H1 (cell line): ENCODE data around the gene RHBDD1. TPM values are rescaled to one million over a fixed set of nuclear protein-coding genes. Genes with fewer than 3 reads are reported as not detected.
A peak's percentile ranks its signal among the peaks of the same experiment; 100 is the strongest.

Experiments
- CTCF ChIA-PET: fragments of 300-600 bp; sonication (Branson Sonifier 250); formaldehyde crosslinking; loops from one replicate; lab custom pipeline; 2021; ENCODE audit not compliant: partially characterized antibody; lab: Charles Lee
- POLR2A ChIA-PET: fragments of 300-600 bp; sonication (Branson Sonifier 250); formaldehyde crosslinking; loops from one replicate; lab custom pipeline; 2021; ENCODE audit warnings: inconsistent platforms; ENCODE audit not compliant: partially characterized antibody; lab: Charles Lee
- DNase-seq, 2 experiments: peaks; one replicate each; pipeline versions ENCODE4 v3.0.0 to v3.0.0-alpha.2; 2010 to 2022; ENCODE audit warnings: low spot score in 2 of 2, low read depth in 1 of 2, mixed read lengths in 1 of 2
- FAIRE-seq: peaks from 2 replicates; lab custom pipeline; 2011; peaks lifted over from hg19 to GRCh38; lab: Jason Lieb, UNC
- H2AFZ ChIP-seq: 2 replicates; pipeline ENCODE4 v1.8.1; 2012; ENCODE audit warnings: low read length, inconsistent platforms
- H2AK5ac ChIP-seq: 2 replicates; pipeline ENCODE4 v1.6.1; 2013; ENCODE audit warnings: low read depth, low read length
- H2BK120ac ChIP-seq: replicated peaks from 2 replicates; pipeline ENCODE3; 2013; ENCODE audit warnings: low read depth, low read length, inconsistent platforms
- H2BK12ac ChIP-seq: 2 replicates; pipeline ENCODE4 v1.6.1; 2013; ENCODE audit warnings: low read depth, low read length
- H2BK15ac ChIP-seq: 2 replicates; pipeline ENCODE4 v1.6.1; 2013; ENCODE audit warnings: low read length
- H2BK20ac ChIP-seq: 2 replicates; pipeline ENCODE4 v1.6.1; 2013; ENCODE audit warnings: low read length
- H2BK5ac ChIP-seq: 2 replicates; pipeline ENCODE4 v1.6.1; 2013; ENCODE audit warnings: low read depth, low read length
- H3K14ac ChIP-seq: 2 replicates; pipeline ENCODE4 v1.6.1; 2013; ENCODE audit warnings: inconsistent platforms; ENCODE audit not compliant: insufficient read length
- H3K18ac ChIP-seq: 2 replicates; pipeline ENCODE4 v1.6.1; 2013; ENCODE audit warnings: low read length; ENCODE audit errors: extremely low read depth
- H3K23ac ChIP-seq: 2 replicates; pipeline ENCODE4 v1.6.1; 2013; ENCODE audit warnings: inconsistent platforms; ENCODE audit not compliant: insufficient read length
- H3K23me2 ChIP-seq: 2 replicates; pipeline ENCODE4 v1.6.1; 2013; ENCODE audit warnings: low read depth, low read length
- H3K27ac ChIP-seq: 2 replicates; pipeline ENCODE4 v1.6.1; 2011; ENCODE audit warnings: low read depth, low read length, inconsistent platforms
- H3K27me3 ChIP-seq, 4 experiments: replicated peaks in 1 of 4; 1 replicate in 1 of 4; 2 replicates in 3 of 4; pipeline versions ENCODE4 v1.6.1 to v1.8.1; 2011 to 2013; ENCODE audit warnings: low read length in 3 of 4, mild to moderate bottlenecking in 3 of 4, inconsistent platforms in 2 of 4, mixed read lengths in 2 of 4, moderate library complexity in 1 of 4; ENCODE audit not compliant: control insufficient read depth in 3 of 4, insufficient read depth in 3 of 4; ENCODE audit errors: extremely low read depth in 1 of 4
- H3K36me3 ChIP-seq, 4 experiments: 2 replicates each; pipeline versions ENCODE4 v1.6.1 to v1.8.1; 2011 to 2013; ENCODE audit warnings: mild to moderate bottlenecking in 4 of 4, low read length in 3 of 4, moderate library complexity in 2 of 4, control low read depth in 1 of 4, inconsistent platforms in 1 of 4; ENCODE audit not compliant: insufficient read depth in 4 of 4, control insufficient read depth in 2 of 4
- H3K4ac ChIP-seq: replicated peaks from 2 replicates; pipeline ENCODE3; 2013; ENCODE audit warnings: low read length, low read depth, mixed read lengths, inconsistent platforms; ENCODE audit not compliant: insufficient read length
- H3K4me1 ChIP-seq, 4 experiments: replicated peaks in 1 of 4; 1 replicate in 1 of 4; 2 replicates in 3 of 4; pipeline versions ENCODE4 v1.6.1 to v1.8.1; 2011 to 2013; ENCODE audit warnings: low read length in 3 of 4, inconsistent platforms in 2 of 4, mixed read lengths in 1 of 4; ENCODE audit not compliant: insufficient read depth in 4 of 4, control insufficient read depth in 3 of 4
- H3K4me2 ChIP-seq, 2 experiments: 2 replicates each; pipeline versions ENCODE4 v1.6.1 to v1.8.1; 2011 to 2013; ENCODE audit warnings: low read depth in 2 of 2, low read length in 2 of 2, control low read depth in 1 of 2, inconsistent platforms in 1 of 2, mild to moderate bottlenecking in 1 of 2; ENCODE audit not compliant: insufficient read depth in 1 of 2
- H3K4me3 ChIP-seq, 4 experiments: fragments of 200-600, 300-600 bp in 1 of 4; sonication (generic), shearing (Covaris generic), sonication (Bioruptor Twin) in 1 of 4; 2 replicates each; pipeline versions ENCODE4 v1.5.1 to v1.8.1; 2011 to 2016; ENCODE audit warnings: low read length in 4 of 4, low read depth in 3 of 4, control low read depth in 2 of 4, inconsistent platforms in 2 of 4, mild to moderate bottlenecking in 2 of 4, mixed read lengths in 1 of 4, moderate library complexity in 1 of 4; ENCODE audit not compliant: insufficient read depth in 2 of 4; ENCODE audit errors: extremely low read depth in 1 of 4
- H3K56ac ChIP-seq: replicated peaks from 2 replicates; pipeline ENCODE3; 2013; ENCODE audit warnings: low read depth, mild to moderate bottlenecking, mixed read lengths, low read length, inconsistent platforms; ENCODE audit not compliant: insufficient read length
- H3K79me1 ChIP-seq: 2 replicates; pipeline ENCODE4 v1.6.1; 2013; ENCODE audit warnings: low read depth, low read length, control low read depth
- H3K79me2 ChIP-seq, 2 experiments: 2 replicates each; pipeline versions ENCODE4 v1.6.1 to v1.8.1; 2012 to 2013; ENCODE audit warnings: low read length in 2 of 2, mild to moderate bottlenecking in 2 of 2, inconsistent platforms in 1 of 2; ENCODE audit not compliant: insufficient read depth in 2 of 2, control insufficient read depth in 1 of 2
- H3K9ac ChIP-seq, 4 experiments: replicated peaks in 1 of 4; 1 replicate in 1 of 4; 2 replicates in 3 of 4; pipeline versions ENCODE4 v1.6.1 to v1.8.1; 2011 to 2013; ENCODE audit warnings: low read depth in 3 of 4, low read length in 3 of 4, control low read depth in 2 of 4, mild to moderate bottlenecking in 2 of 4, moderate library complexity in 2 of 4, inconsistent platforms in 1 of 4; ENCODE audit errors: extremely low read depth in 1 of 4
- H3K9me3 ChIP-seq, 2 experiments: 2 replicates each; pipeline versions ENCODE4 v1.6.1 to v1.8.1; 2012 to 2013; ENCODE audit warnings: mild to moderate bottlenecking in 2 of 2, moderate library complexity in 2 of 2, control low read depth in 1 of 2, inconsistent platforms in 1 of 2, low read depth in 1 of 2, low read length in 1 of 2, mixed read lengths in 1 of 2; ENCODE audit not compliant: insufficient read depth in 2 of 2
- H4K20me1 ChIP-seq, 2 experiments: replicated peaks in 1 of 2; 2 replicates each; pipeline versions ENCODE3 to v1.8.1; 2011 to 2013; ENCODE audit warnings: inconsistent platforms in 2 of 2, low read length in 2 of 2, mild to moderate bottlenecking in 1 of 2; ENCODE audit not compliant: insufficient read depth in 2 of 2, control insufficient read depth in 1 of 2
- H4K5ac ChIP-seq: 2 replicates; pipeline ENCODE4 v1.6.1; 2013; ENCODE audit warnings: low read length, low read depth, mixed read lengths, inconsistent platforms; ENCODE audit not compliant: insufficient read length
- H4K8ac ChIP-seq: 2 replicates; pipeline ENCODE4 v1.8.0; 2013; ENCODE audit warnings: mild to moderate bottlenecking, moderate library complexity, low read length, inconsistent platforms; ENCODE audit not compliant: insufficient read depth; ENCODE audit errors: extremely low read depth
- H4K91ac ChIP-seq: replicated peaks from 2 replicates; pipeline ENCODE3; 2013; ENCODE audit warnings: low read length, mixed read lengths, inconsistent platforms; ENCODE audit not compliant: insufficient read length
- ASH2L ChIP-seq: fragments of 200-600, 300-600 bp; sonication (generic); IDR thresholded peaks from one replicate; pipeline ENCODE4 v1.7.1; 2017; ENCODE audit warnings: low read length
- BACH1 ChIP-seq: IDR thresholded peaks from 2 replicates; pipeline ENCODE4 v1.6.1; 2012; ENCODE audit warnings: low read length, improper control_type of control experiment
- CBX5 ChIP-seq: fragments of 300-800, 300-1000 bp; sonication (generic); IDR thresholded peaks from 2 replicates; pipeline ENCODE4 v1.7.1; 2016; ENCODE audit warnings: antibody characterized with exemption, low read length, low read depth
- E2F6 ChIP-seq: IDR thresholded peaks from 2 replicates; pipeline ENCODE4 v1.6.1; 2012; ENCODE audit warnings: inconsistent platforms
- EZH2 ChIP-seq: fragments of 200-600 bp; sonication (generic); IDR thresholded peaks from 2 replicates; pipeline ENCODE4 v1.7.1; 2012; ENCODE audit warnings: low read depth, mild to moderate bottlenecking, moderate library complexity, low read length, inconsistent platforms; ENCODE audit not compliant: severe bottlenecking
- HDAC2 ChIP-seq, 2 experiments: fragments of 300-600 bp in 1 of 2; sonication (generic) in 1 of 2; IDR thresholded peaks; 2 replicates each; pipeline ENCODE4 v1.6.1; 2011 to 2012; ENCODE audit warnings: low read depth in 2 of 2, low read length in 2 of 2, mild to moderate bottlenecking in 2 of 2, moderate library complexity in 2 of 2, borderline replicate concordance in 1 of 2, inconsistent platforms in 1 of 2
- JUND ChIP-seq: IDR thresholded peaks from 2 replicates; pipeline ENCODE4 v1.6.1; 2011; ENCODE audit warnings: mild to moderate bottlenecking, improper control_type of control experiment, low read length
- POLR2AphosphoS5 ChIP-seq: IDR thresholded peaks from 2 replicates; pipeline ENCODE4 v1.6.1; 2011; ENCODE audit warnings: low read depth, low read length
- RFX5 ChIP-seq: IDR thresholded peaks from 2 replicates; pipeline ENCODE4 v1.6.1; 2011; ENCODE audit warnings: low read depth, low read length, improper control_type of control experiment, borderline replicate concordance
- SRF ChIP-seq: IDR thresholded peaks from 2 replicates; pipeline ENCODE4 v1.6.1; 2011; ENCODE audit warnings: mild to moderate bottlenecking, low read depth, low read length, moderate library complexity
- TAF1 ChIP-seq: IDR thresholded peaks from 2 replicates; pipeline ENCODE4 v1.6.1; 2011; ENCODE audit warnings: mild to moderate bottlenecking, low read depth, low read length
- WGBS, 2 experiments: shearing (Covaris generic) in 1 of 2; methylation state at CpG; one replicate each; pipeline versions ENCODE4 v1.1.6 to v1.1.7; 2013 to 2015; ENCODE audit warnings: low lambda C conversion rate in 2 of 2, mixed read lengths in 2 of 2, inconsistent platforms in 1 of 2, low coverage in 1 of 2, missing lambda C conversion rate in 1 of 2; ENCODE audit not compliant: insufficient replicate concordance in 2 of 2, insufficient coverage in 1 of 2, insufficient read length in 1 of 2; ENCODE audit errors: extremely low coverage in 1 of 2, missing lambda C conversion rate in 1 of 2; 5-methylcytosine and 5-hydroxymethylcytosine counted together
- polyA plus RNA-seq, 7 experiments: library from polyadenylated mRNA; depleted of rRNA in 3 of 7; stranded (reverse) in 5 of 7; unstranded in 2 of 7; fragments of >200 nt in 5 of 7; fragments of 200-250 nt in 2 of 7; gene quantifications; 1 replicate in 5 of 7; 2 replicates in 1 of 7; 4 replicates in 1 of 7; pipeline versions ENCODE4 v1.2.1 to v1.2.3, GENCODE V29; 2011 to 2013; ENCODE audit warnings: missing spikeins in 2 of 7, mixed read lengths in 2 of 7
- total RNA-seq: library from RNA; stranded (reverse); fragmentation: NEBNext Ultra II Directional; extraction: Animal tissue kit (Norgen Biotek cat#: 25700); gene quantifications from 2 replicates; pipeline ENCODE4 v1.2.1, GENCODE V29; 2021

The RHBDD1 gene
- total and polyA plus RNA-seq, 2 of the 8 experiments (the other 6 are each of a cell fraction or from before 2014, with no cell fraction given): 10.5 to 23.1 TPM

- CTCF ChIA-PET: interaction anchor here (0.9 to 1.2 kb wide), 3 partner anchors 11 to 1122 kb away, joined by 3 read pairs; no protein-coding TSS in a partner anchor
- peak overlapping the region; percentile 90 for H2BK5ac ChIP-seq
- peak overlapping the region; percentile 27 to 59 (median 44) for H3K4me3 ChIP-seq
- 0 out of 2 replicates have a peak overlapping the region, but pooled peaks have one; percentile 55 for H2AFZ ChIP-seq
- H3K23me2 ChIP-seq: peaks cover 10% of the 10 kb centered on the region; the same call in 1 of the 2 replicates
- FAIRE-seq: peak; percentile 7
- peak overlapping the region; percentile 97; the same call in 1 of the 2 replicates for H4K8ac ChIP-seq
- H4K91ac ChIP-seq: peak overlapping the region; percentile 75
- H3K23ac ChIP-seq: no peak overlapping the region
- peak overlapping the region; percentile 91 for H2BK12ac ChIP-seq
- no peaks in the 10 kb centered on the region for H3K9me3 ChIP-seq
- H3K79me2 ChIP-seq: peaks cover 0 to 86% of the 10 kb centered on the region in 2 experiments
- no peak for DNase-seq
- peaks cover 2 to 5% of the 10 kb centered on the region in 2 experiments for H4K20me1 ChIP-seq
- peak overlapping the region; percentile 86 for H3K27ac ChIP-seq
- peaks cover 0 to 13% (median 2%) of the 10 kb centered on the region in 4 experiments; a peak in 3 of 8 replicates for H3K36me3 ChIP-seq
- H2BK15ac ChIP-seq: no peak overlapping the region
- H4K5ac ChIP-seq: peak overlapping the region; percentile 78
- H3K9ac ChIP-seq: peak overlapping the region in 3 of 4 experiments; percentile 53 to 81 (median 80); a peak in 6 of 7 replicates
- H3K4me1 ChIP-seq: peaks cover 10 to 20% (median 15%) of the 10 kb centered on the region in 4 experiments
- POLR2A ChIA-PET: interaction anchor here (0.8 to 1.2 kb wide), 4 partner anchors 8 to 45 kb away, joined by 3 to 5 read pairs (median 4); partner anchors contain the start of genes IRS1 and RHBDD1
- no peak overlapping the region for H2BK20ac ChIP-seq
- H3K4ac ChIP-seq: peak overlapping the region; percentile 39
- H3K4me2 ChIP-seq: peak overlapping the region; percentile 71 to 95
- H3K56ac ChIP-seq: peak overlapping the region; percentile 70
- no peak overlapping the region for H2AK5ac ChIP-seq
- H3K27me3 ChIP-seq: no peaks in the 10 kb centered on the region
- 0 out of 2 replicates have a peak, but pooled peaks cover 3% of the 10 kb centered on the region for H3K79me1 ChIP-seq
- no peak overlapping the region for H2BK120ac ChIP-seq
- peak overlapping the region; percentile 93 for H3K18ac ChIP-seq
- H3K14ac ChIP-seq: no peak overlapping the region
- 4% methylated on average over 21 of the region's 24 CpGs; no CpG with 5 or more reads in 1 of the 2 experiments for WGBS, 2 experiments
- TF ChIP-seq SRF (no peak), HDAC2 (IDR thresholded peaks at IDR 0.05; ENCODE audit: borderline replicate concordance in 1 of 2, low read depth in 2 of 2, low read length in 2 of 2) (0 out of 4 replicates have a peak, but pooled peaks of 1 of the 2 experiments have one; percentile 61), ASH2L (peak; percentile 91), RFX5 (no peak), JUND (0 out of 2 replicates have a peak, but pooled peaks have one; percentile 14), EZH2 (no peak), TAF1 (no peak), CBX5 (no peak), E2F6 (peak; percentile 99), BACH1 (peak; percentile 31; the same call in 1 of the 2 replicates), POLR2AphosphoS5 (no peak; the same call in 1 of the 2 replicates)
Measured at GRCh38 chr2:226791056-226791486, 44.8 kb upstream of the RHBDD1 start.
